ENCODE results near the gene FLVCR2. TPM values are rescaled to one million over a fixed set of nuclear protein-coding genes. Genes with fewer than 3 reads are reported as not detected.

Gene FLVCR2, protein sequence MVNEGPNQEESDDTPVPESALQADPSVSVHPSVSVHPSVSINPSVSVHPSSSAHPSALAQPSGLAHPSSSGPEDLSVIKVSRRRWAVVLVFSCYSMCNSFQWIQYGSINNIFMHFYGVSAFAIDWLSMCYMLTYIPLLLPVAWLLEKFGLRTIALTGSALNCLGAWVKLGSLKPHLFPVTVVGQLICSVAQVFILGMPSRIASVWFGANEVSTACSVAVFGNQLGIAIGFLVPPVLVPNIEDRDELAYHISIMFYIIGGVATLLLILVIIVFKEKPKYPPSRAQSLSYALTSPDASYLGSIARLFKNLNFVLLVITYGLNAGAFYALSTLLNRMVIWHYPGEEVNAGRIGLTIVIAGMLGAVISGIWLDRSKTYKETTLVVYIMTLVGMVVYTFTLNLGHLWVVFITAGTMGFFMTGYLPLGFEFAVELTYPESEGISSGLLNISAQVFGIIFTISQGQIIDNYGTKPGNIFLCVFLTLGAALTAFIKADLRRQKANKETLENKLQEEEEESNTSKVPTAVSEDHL
- 1.6 TPM for total RNA-seq

DNA sequence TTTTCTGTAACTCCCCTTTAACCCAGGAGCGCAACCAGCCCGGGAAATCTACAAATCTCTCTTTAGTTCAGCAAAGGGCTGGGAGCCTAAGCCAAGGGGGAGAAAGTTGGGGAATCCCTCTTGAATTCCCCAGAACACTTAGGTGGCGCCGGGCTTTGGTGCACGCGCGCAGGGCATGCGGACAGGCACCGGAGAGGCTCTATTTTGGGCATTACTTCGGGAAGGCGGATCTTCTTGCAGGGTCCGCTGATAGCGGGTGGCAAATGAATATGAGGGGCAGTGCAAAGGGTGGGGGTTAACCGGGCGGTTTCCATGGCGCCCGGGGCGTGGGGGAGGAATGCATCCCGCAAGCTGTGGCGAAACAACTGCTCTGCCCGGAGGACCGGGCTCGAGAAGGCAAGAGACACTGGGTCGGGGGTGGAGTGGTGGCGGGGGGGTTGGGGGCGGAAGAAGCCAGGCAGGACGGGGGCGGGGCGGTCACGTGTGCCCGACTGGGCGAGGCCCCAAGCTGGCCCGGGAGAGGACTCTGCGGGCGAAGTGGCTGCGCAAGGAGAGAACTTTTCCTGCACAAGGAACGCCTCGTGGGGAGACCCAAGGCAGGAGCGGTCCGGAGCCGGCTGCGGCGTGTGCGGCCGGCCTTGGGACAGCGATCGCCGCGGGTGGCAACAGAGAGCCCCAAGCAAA lies at the start of gene FLVCR2:
Gene FLVCR2, plus strand, starts transcription at position 519 of the 684 bp plus-strand sequence. CDS start 353 bp downstream, outside the sequence.
- peak; percentile 10 to 52 (median 44) for DNase-seq (ENCODE audit: low read depth in 2 of 3, low spot score in 2 of 3)

DNA sequence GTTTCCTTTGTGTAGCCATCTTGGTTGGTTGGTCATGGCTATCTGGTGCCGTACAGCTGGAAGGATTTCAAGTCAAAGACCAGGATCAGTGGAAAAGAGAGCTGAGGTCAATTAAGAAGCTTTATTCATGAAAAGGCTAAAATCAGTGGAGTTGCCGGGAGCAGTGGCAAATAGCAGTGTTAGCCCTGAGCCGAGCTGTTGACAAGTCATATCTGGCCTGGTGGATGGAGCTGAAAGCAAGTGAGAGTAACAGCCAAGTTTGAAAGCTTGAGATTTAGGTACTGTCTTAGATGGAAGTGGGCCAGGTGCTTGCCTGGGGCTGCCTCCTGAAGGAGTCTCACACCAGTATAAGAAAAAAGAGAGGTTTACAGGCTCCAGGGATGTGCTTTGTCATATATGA lies 47.2 kb upstream of the FLVCR2 start:
- DNase-seq (ENCODE audit: low read depth in 2 of 3, low spot score in 2 of 3) = no peak

DNA sequence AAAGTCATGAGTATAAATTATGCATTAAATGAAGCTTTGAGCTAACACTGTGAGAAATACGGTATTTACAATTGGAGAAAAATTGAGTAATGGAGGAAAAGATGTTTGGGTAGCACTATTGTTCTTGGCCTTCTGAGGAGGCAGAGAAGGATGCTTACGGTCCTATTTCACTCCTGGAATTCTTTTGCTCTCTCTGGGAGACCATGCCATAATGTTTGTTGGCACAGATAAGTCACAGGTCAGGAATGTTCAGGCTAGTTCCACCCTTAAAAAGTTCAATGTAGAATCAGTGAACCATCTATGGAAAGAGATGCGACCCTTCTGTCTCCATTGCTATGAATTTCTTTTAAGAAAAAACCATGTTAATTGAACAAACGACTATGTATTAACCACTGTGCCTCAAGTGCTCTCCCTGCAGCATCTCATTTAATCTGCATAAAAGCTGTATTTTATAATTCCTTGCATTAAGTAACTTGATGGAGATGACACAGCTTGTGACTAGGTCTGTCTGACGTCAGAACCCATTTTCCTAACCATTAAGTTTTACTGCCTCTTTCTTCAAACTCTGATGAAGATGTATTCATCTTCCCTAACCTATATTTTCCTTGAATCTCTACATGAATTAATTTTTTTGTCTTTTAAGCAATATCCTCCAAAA lies 46.6 kb upstream of the FLVCR2 start:
- no peak for DNase-seq (ENCODE audit: low read depth in 2 of 3, low spot score in 2 of 3)

DNA sequence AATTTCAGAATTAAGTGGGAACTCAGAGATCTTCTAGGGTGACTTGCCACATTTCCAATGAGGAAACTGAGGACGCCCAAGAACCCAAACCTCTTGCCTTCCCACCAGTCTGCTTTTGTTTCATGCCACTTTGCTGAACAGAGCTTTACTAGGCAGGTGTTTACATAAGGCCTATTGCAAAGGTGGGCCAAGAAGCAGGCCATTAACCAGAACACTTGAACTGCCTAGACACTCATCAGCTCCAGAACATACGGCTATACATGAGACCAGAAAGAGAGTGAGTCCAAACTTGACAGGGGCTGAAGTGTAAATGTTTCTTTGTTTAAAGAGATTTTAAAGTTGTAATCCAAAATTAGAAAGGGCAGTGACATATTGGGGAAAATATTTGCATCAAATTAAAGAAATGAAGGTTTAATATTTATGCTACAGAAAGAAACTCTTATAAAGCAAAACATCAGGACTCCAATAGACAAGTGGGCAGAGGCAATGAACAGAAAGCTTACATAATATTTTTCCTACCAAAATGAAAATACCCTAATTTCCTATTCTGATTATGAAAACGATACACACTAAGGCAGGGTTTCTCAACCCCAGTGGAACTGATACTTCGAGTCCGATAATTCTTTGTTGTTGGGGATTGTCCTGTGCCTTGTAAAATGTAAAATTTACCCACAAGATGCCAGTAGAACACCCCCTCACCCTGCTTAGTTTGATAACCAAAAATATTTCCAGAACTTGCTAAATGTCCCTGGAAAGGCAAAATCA lies 44.4 kb upstream of the FLVCR2 start:
- DNase-seq (ENCODE audit: low read depth in 2 of 3, low spot score in 2 of 3) = no peak

DNA sequence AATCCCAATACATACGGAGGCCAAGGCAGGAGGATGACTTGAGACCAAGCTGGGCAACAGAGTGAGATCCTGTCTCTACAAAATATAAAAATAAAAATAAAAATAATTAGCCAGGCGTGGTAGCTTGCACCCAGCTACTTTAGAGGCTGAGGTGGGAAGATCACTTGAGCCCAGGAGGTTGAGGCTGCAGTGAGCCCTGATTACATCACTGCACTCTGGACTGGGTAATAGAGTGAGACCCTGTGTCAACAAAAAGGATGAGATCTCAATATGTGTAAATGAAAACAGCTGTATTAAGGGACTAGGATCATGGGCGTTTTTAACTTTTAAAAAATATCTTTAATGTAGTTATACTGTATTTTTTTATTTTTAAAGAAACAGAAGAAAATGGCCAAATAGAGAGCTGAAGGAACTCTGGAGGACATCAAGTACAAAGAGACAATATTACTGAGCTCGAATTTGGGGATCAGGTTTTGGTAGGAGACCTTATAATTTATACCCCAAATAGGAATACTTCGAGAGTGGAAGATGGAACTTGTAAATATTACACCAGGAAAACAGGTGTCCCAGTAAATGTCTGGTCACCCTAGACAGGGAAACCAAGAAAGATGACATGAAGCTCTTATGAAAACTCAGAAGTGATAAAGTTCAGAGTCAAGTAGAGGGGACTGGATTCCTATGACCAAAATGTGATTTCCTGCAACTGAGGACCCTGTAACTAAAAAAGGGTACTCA lies 43.1 kb upstream of the FLVCR2 start:
- DNase-seq (ENCODE audit: low read depth in 2 of 3, low spot score in 2 of 3) = no peak

DNA sequence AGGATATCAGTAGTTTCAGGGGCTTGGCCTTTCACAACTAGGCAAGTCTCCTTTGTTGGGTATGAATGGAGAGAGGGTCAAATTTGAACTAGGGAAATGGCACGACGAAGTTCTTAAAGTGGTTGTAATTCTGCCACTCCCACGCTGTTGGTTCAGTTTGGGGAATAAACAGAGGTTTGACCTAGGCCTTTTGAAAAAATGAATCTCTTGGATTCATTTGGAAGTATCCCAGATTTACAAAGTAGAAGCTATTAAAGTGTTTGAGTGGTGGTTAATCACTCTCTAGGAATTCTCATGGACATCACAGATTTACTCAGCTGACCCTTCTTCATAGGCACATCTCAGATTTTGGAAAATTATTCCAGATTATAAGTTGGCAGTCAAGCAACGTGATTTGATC lies 41.3 kb upstream of the FLVCR2 start:
- no peak for DNase-seq (ENCODE audit: low read depth in 2 of 3, low spot score in 2 of 3)

DNA sequence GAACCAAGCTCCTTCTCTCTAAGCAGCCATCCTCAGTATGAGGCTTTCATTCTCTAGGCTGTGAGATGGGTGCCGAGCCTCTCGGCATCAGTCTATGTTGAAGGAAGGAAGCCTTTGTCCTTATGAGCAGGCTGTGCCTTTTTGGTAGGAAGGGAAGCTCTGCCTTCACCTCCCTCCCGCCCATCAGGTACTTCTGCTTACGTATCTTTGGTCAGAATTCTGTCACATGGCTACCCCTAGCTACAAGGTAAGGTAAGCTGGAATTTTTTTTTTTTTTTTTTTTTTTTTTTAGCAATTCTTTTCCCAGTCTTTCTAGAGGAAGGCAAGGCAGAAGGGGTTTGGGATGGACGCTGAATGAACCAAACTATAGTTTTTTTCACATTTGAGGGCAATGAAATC lies 39.3 kb upstream of the FLVCR2 start:
- no peak for DNase-seq (ENCODE audit: low read depth in 2 of 3, low spot score in 2 of 3)

DNA sequence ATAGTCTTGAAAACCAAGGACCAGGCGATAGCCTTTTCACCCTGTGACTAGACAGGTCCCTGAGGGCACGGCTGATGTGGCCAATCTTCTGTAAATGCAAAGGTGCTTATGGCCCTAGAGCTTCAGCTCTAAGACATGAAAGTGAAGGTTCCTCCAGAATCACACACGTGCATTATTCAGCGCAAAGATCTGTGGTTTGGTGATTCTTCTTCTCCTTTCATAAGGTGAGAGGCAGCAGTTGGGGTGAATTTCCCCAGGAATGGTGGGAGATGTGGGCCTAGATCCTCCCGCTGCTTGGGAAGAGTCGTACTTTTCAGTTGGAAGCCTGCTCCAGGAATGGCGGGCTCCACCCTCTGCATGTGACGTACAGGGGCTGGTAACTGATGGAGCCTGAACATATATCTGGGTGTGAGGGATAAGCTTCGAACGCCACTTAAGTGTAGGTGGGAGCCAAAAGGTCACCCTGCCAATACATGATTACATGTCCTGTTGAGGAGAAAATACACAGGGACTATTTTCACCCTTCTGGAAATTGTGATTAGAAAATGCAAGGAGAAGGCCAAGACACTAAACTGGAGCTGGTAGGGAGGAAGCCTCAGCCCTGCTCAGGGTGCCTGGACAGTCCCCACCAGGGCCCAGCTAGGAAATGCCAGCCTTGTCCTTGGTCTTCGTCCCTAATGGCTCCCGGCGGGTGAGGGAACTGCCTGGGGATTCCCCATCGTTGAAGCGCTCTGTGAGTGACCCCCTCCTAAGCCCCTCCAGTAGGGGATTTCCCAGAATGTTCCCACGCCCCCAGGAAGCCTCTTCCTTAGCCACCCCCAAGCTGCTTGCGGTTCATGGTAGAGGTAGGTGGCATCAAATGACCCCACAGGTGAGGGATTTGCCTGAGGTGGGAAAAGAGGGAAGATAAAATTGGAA lies 38.6 kb upstream of the FLVCR2 start:
- DNase-seq (ENCODE audit: low read depth in 2 of 3, low spot score in 2 of 3) = peak in 1 of 3 donors; percentile 33

DNA sequence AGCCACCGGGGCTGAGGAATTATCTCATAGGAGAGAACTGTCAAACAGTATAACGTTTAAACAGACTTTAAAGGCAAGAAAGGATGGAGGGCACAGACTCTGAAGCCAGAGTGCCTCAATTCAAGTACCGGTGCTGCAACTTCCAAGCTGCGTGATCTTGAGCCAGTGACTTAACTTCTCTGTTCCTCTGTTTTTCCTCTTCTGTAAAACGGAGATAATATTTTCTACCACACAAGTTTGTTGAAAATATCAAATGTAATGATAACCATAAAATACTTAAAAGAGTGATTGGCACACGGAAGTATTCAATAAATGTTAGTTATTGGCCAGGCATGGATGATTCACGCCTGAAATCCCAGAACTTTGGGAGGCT lies 38.0 kb upstream of the FLVCR2 start:
- no peak for DNase-seq (ENCODE audit: low read depth in 2 of 3, low spot score in 2 of 3)

DNA sequence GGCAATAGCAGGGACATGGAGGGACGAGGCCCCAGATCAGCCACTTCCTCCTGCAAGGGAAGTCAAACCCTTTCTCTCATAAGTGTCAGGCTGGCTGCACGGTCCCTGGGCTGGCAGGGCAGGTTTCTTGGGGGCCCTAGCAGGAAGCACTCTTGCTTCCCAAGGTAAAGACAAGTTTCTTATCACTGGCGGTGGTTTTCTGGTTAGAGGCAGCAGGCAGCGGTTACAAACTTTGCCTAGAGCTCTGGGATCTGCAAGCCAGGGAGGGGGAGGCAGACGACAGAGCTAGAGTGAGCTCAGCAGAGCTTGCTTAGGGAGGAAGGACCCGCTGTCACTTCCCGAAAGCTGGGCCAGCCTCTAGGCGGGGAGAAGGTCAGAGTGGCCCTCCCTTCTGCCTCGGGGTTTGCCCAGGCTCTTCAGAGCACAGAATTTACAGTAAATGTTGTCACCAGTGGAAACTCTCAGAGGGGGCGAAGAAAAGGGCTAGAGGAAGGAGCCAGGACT lies 35.8 kb upstream of the FLVCR2 start:
- peak in 2 of 3 donors; percentile 90 to 95 for DNase-seq (ENCODE audit: low read depth in 2 of 3, low spot score in 2 of 3)

DNA sequence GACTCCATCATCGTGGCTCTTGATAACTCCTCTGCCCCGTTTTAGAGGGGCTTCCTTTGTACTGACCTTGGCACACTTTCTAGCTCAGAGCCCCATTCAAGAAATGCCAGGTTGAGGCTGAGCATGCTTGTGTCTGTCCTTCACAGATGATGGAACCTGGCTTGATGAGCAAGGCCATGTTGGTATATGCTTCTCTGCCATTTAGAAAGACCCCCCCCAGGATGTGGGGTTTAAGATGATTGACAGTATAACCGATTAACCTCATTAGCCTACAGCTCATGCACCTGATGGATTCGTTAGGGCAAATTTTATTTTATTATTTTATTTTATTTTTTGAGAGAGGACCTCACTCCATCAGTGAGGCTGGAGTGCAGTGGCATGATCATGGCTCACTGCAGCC lies 35.2 kb upstream of the FLVCR2 start:
- peak in 1 of 3 donors; percentile 29 for DNase-seq (ENCODE audit: low read depth in 2 of 3, low spot score in 2 of 3)

DNA sequence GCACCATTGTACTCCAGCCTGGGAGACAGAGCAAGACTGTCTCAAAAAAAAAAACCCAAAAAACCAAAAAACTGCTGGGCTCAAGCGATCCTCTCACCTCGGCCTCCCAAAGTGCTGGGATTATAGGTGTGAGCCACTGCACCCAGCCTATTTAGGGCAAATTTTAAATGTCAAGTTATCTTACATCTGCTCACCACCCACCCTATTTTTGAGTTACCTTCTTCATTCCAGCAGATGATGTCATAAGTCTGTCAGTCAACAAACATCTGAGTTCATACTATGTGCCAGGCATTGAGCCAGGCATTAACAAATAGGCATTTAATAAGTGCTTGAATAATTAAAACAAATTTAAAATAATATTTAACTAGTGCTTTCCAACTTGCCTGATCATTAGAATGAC lies 34.6 kb upstream of the FLVCR2 start:
- DNase-seq (ENCODE audit: low read depth in 2 of 3, low spot score in 2 of 3) = no peak

DNA sequence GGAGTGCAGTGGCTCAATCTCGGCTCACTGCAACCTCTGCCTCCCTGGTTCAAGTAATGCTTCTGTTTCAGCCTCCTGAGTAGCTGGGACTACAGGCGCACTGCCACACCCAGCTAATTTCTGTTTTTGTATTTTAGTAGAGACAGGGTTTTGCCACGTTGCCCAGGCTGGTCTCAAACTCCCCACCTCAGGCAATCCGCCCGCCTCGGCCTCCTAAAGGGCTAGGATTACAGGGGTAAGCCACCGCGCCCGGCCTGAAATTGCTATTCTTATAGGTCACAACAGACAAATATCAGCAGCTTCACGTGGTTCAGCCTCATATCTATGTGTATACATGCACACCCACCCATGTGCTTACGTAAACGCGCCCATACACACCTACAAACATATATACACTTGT lies 32.5 kb upstream of the FLVCR2 start:
- DNase-seq (ENCODE audit: low read depth in 2 of 3, low spot score in 2 of 3) = no peak

DNA sequence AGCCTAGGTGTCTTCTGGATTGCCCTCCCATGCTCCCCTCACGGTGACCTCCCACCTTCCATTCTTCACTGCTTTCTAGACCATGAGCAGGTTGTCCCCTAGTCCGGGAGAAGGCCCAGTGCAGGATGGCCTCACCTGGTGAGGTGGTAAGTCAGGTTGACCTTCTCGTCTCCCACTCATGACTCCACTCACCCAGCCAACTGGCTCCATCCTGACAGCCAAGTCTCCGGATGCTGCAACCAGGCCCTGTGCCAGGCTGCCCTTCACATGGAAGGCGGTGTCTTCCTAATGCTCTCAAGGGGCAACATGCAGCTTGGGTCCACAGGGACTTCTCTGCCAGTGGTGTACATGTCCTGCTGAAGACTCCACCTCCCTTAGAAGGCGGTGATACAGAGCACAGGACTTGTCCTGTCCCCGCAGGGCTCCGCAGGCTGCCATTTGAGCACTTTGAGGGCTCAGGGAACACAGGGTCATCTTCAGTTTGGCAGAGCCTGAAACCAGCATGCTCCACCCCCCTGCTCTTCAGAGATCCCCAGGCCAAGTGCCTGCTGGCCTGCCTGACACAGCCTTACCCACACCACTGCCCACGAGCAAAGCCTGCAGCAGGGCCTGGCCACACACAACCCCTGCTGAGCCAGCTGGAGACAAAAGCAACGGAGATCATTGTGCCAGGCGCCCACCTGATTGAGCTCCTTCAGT lies 30.7 kb upstream of the FLVCR2 start:
- DNase-seq (ENCODE audit: low read depth in 2 of 3, low spot score in 2 of 3) = no peak

DNA sequence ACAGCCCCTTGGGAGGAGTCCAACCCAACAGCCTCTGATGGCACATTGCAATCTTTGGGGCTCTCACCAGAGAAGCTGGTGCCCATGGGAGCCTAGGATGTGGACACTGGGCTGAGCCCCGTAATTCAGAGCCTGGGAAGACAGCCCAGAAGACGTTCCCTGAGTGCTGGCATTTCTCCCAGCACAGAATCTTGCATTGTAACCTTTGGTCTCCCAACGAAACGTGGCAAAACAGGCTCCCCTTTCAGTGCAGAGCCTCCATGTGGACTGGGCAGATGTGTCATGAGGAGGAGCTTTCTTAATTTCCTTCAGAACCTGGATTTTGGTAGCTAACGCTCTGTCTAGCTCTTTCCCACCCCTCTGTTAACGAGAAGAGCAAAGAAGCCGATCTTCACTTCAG lies 29.9 kb upstream of the FLVCR2 start:
- DNase-seq (ENCODE audit: low read depth in 2 of 3, low spot score in 2 of 3) = no peak

DNA sequence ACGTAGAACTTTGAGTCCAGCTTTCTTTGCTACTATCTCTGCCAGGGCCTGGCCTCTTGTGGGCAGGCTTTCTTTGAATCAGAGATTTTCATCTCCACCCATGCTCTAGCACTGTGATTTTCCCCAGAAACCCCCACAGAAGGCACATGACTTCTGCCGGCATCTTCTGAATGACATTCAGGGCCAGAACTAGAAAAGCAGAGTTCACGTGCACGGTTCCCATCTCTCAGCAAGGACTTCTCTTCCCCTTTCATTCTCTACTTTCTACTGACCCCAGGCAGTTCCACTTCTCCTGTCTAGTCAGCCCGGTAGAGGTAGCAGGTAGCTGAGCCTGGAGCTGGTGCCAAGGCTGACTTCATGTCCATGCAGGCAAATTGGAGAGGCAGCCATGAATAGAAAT lies 29.3 kb upstream of the FLVCR2 start:
- DNase-seq (ENCODE audit: low read depth in 2 of 3, low spot score in 2 of 3) = no peak

DNA sequence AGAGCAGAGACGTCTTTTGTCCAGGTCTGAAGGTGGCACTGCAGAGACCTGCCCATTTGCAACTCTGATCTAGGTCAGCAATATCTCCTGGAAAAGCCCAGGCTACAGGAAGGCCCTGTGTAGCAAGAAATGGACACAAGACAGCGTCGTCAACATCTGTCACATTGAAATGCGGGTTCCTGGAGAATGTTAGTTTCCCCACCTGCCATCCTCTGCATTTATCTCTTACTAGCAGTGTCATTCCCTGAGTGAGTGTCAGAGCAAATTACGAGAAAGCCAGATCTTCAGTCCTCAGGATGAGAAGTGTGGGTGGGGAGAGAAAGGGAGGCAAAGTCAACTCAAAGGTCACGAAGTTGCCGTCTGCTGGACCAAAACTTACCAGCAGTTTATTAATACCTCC lies 27.4 kb upstream of the FLVCR2 start:
- no peak for DNase-seq (ENCODE audit: low read depth in 2 of 3, low spot score in 2 of 3)

DNA sequence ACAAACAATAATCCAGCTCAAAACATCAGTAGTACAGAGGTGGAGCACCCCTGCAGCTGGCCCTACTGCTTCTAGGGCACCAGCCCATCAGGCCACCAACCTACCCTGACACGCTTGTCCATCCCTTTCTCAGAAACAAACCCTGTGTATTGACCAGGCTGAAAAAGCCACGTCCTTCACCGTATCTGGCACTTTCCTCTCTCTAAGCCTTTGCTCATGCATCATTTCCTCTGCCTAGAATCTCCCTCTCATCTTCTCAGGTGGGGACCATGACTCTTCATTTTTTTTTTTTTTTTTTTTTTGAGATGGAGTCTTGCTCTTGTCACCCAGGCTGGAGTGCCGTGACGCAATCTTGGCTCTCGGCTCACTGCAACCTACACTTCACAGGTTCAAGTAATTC lies 25.3 kb upstream of the FLVCR2 start:
- no peak for DNase-seq (ENCODE audit: low read depth in 2 of 3, low spot score in 2 of 3)
